Stimulated activated effector memory CD8-positive, alpha-beta T cell treated with anti-CD3 and anti-CD28 coated beads, Interleukin-12 subunit alpha, Interleukin-12 subunit beta, amount 100 ng/mL, for 72 hours (primary cell): ENCODE results near the gene EIF4E3.
A peak's percentile ranks its signal among the peaks of the same experiment; 100 is the strongest.

ENCODE experiments used
- ATAC-seq: fragments of 150-1000 bp; cut with Tn5 transposase; 2 replicates; pipeline ENCODE4 v1.10.0; 2021
- DNase-seq, 2 donors: peaks; one replicate each; pipeline ENCODE4 v3.0.0; 2021 to 2022; ENCODE audit warnings: low spot score in 2 of 2
- H3K27ac Mint-ChIP-seq: one replicate; pipeline ENCODE4 v1.8.0; 2022; ENCODE audit warnings: mild to moderate bottlenecking, mixed read lengths
- H3K36me3 Mint-ChIP-seq: one replicate; pipeline ENCODE4 v1.8.0; 2022; ENCODE audit warnings: mild to moderate bottlenecking, mixed read lengths
- H3K4me1 Mint-ChIP-seq: one replicate; pipeline ENCODE4 v1.8.0; 2022; ENCODE audit warnings: mixed read lengths
- H3K4me3 Mint-ChIP-seq: one replicate; pipeline ENCODE4 v1.8.0; 2022; ENCODE audit warnings: mild to moderate bottlenecking, mixed read lengths
- H3K9me3 Mint-ChIP-seq: one replicate; pipeline ENCODE4 v1.8.0; 2022; ENCODE audit warnings: mixed read lengths

The EIF4E3 gene

DNA sequence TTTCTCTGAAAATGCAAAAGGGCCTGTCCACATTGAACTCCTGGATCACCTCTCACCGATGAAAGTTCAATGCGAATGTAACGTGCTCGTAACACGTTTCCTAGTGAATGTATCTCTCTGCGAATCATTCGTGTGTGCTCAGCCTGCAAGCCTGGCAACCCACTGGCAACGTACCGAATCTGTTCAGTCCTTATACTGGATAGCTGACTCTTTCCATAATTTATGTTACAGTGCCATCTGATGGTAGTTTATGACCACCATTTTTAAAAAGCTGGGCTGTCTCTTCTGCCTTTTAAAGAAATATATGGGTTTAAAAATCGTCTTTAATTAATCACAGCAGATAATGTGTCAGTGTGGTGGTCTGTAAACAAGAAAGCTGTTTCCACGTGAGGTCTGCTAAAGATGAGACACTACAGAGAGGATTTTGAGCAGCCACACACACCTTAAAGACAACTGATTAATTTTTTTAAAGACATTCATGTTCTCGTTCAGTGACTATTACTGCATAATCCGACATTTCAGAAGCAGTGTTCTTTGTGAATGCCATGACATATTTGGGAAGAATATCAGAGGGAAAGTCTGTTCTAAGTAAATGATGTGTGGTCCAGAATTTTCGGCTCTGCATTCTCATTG lies 72.3 kb downstream of the EIF4E3 start:
- H3K4me1 Mint-ChIP-seq = peaks cover 3% of the 10 kb centered on the region
- no peak overlapping the region for H3K27ac Mint-ChIP-seq
- ATAC-seq = peak; percentile 40
- DNase-seq = no peak
- no peaks in the 10 kb centered on the region for H3K9me3 Mint-ChIP-seq
- H3K4me3 Mint-ChIP-seq = no peak overlapping the region
- H3K36me3 Mint-ChIP-seq = no peaks in the 10 kb centered on the region

DNA sequence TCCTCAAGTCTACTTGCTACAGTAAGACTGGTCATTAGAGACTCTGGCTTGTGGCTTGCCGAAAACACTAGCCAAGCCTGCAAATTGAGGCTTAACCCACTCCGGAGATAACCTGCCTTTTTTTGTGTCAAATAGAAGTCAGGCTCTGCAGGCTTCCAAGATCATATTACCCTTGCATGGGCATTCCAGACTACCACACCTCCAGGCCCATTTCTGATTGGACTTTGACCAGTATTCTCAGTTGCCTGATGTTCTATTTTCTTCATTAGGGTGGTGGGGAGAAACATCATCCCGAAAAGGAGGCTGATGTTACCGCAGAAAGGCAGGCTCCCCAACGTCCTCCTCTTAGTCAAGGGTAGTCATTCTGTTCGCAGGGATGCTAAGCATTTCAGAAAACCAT lies 73.6 kb downstream of the EIF4E3 start:
- Mint-ChIP-seq H3K4me3 (no peak overlapping the region), H3K27ac (no peak overlapping the region), H3K4me1 (no peaks in the 10 kb centered on the region), H3K36me3 (no peaks in the 10 kb centered on the region), H3K9me3 (no peaks in the 10 kb centered on the region)
- DNase-seq = no peak
- no peak for ATAC-seq

DNA sequence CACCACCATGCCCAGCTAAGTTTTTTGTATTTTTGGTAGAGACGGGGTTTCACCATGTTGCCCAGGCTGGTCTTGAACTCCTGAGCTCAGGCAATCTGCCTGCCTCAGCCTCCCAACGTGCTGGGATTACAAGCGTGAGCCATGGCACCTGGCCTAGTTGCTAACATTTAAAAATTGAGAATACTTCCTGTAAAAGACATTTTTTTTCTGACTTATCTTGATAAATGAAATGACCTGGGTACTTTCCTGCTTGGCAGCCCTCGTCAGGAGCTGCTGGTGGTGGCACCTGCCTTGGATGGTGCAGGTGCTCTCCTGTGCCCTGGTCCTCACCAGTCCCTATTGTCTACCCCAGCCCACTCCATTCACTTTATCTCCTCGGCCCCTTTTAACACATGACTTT lies 74.8 kb downstream of the EIF4E3 start:
- Mint-ChIP-seq H3K36me3 (no peaks in the 10 kb centered on the region), H3K4me1 (no peaks in the 10 kb centered on the region), H3K27ac (no peak overlapping the region), H3K9me3 (no peaks in the 10 kb centered on the region), H3K4me3 (no peak overlapping the region)
- DNase-seq (no peak), ATAC-seq (no peak)

DNA sequence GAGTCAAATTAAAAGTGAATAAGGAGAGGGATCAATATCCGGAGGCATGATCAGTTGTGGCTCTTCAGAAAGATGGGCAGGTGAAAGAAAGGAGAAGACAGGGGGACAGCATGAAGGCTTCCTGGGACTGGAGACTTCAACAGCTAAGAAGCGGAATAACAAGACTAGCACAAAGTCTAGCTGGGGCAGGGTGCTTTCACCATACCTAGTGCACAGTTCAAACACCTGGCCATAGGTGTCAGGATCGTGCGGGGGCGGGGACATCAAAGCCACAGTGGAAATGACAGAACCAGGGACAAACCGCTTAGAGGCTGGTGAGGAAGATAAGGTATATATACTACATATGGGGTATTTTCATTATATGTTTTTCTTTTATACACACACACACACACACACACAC lies 75.4 kb downstream of the EIF4E3 start:
- no peak for ATAC-seq

DNA sequence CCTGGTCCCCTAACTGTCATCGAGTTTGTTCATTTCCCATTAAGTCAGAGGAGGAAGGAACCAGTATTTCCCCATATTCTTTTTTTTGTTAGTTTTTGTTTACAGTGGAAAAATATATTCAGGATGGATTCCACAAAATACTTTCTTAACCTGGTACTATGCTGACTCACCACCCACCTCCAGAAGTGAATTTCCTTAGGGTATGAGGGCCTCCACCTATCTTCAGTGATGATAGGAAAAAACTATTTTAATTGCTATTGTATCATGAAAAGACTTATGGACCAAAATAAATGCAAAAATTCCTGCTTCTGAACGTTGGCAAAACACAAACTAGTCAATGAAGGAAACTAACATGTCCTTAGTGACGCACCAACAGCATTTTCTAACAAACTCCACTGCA lies 77.5 kb downstream of the EIF4E3 start:
- Mint-ChIP-seq H3K4me3 (no peak overlapping the region), H3K4me1 (no peaks in the 10 kb centered on the region), H3K36me3 (no peaks in the 10 kb centered on the region), H3K9me3 (no peaks in the 10 kb centered on the region), H3K27ac (no peak overlapping the region)
- DNase-seq = no peak
- ATAC-seq = no peak

More for the DNA sequence above, 75.4 kb downstream of the EIF4E3 start:
- no peaks in the 10 kb centered on the region for H3K9me3 Mint-ChIP-seq
- H3K4me1 Mint-ChIP-seq = no peaks in the 10 kb centered on the region
- no peaks in the 10 kb centered on the region for H3K36me3 Mint-ChIP-seq
- H3K4me3 Mint-ChIP-seq = no peak overlapping the region
- no peak for DNase-seq
- no peak overlapping the region for H3K27ac Mint-ChIP-seq

DNA sequence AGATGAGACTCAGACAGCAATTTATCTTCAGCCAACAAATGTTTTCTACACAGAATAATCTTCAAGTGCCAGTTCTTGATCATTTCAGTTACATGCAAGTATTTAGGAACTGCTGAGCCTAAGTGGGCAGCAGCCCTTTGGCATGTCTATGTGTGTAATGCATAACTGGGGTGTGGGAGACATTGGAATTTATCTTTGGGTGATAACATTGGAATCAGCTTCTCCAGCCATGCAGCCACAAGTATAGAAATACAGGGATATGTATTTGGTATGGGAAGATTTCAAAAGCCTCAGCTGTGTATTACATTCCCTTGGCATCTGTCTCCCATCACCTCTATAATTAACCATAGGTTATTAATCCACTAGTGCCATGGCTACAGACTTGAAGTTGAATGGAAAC lies 78.2 kb downstream of the EIF4E3 start:
- DNase-seq (no peak), ATAC-seq (no peak)
- H3K4me1 Mint-ChIP-seq = no peaks in the 10 kb centered on the region
- H3K27ac Mint-ChIP-seq = no peak overlapping the region
- no peaks in the 10 kb centered on the region for H3K9me3 Mint-ChIP-seq
- H3K4me3 Mint-ChIP-seq = no peak overlapping the region
- H3K36me3 Mint-ChIP-seq = no peaks in the 10 kb centered on the region

DNA sequence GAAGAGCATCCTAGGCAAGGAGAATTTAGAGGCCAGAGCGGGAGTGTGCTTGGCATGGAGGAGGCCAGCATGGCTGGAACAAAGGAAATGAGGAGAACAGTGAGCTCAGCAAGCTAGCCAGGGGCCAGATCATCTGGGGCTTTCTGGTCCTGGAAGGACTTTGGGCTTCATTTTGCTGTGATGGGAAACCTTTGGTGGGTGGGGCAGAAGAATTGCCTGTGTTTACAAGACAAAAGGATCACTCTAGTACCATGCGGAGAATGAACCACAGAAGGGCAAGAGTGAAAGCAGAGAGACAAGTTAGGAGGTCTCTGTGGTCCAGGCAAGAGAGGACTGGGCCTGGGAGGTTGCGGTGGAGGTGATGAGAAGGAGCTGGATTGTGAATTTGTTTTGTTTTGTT lies 80.1 kb downstream of the EIF4E3 start:
- no peak for DNase-seq
- no peaks in the 10 kb centered on the region for H3K9me3 Mint-ChIP-seq
- ATAC-seq = no peak
- no peaks in the 10 kb centered on the region for H3K36me3 Mint-ChIP-seq
- H3K4me3 Mint-ChIP-seq = no peak overlapping the region
- no peaks in the 10 kb centered on the region for H3K4me1 Mint-ChIP-seq
- no peak overlapping the region for H3K27ac Mint-ChIP-seq

DNA sequence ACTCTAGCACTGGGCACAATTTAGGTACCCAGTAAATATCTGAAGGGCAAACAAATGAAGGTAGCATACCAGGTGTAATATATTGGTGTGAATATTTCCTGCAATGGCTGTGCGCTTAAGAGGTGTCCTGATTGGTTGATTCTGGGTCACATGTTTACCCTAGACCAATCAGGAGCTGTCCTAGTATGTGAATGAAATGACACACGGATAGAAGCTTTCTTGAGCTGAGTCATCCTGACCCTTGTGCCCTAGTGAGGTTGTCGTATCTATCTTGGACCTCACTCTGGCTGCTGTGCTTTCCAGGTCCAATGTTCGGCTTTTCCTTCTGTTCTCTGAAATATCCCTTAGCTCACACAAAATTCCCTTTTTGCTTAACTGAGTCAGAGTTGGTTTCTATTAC lies 83.5 kb downstream of the EIF4E3 start:
- H3K27ac Mint-ChIP-seq = no peak overlapping the region

DNA sequence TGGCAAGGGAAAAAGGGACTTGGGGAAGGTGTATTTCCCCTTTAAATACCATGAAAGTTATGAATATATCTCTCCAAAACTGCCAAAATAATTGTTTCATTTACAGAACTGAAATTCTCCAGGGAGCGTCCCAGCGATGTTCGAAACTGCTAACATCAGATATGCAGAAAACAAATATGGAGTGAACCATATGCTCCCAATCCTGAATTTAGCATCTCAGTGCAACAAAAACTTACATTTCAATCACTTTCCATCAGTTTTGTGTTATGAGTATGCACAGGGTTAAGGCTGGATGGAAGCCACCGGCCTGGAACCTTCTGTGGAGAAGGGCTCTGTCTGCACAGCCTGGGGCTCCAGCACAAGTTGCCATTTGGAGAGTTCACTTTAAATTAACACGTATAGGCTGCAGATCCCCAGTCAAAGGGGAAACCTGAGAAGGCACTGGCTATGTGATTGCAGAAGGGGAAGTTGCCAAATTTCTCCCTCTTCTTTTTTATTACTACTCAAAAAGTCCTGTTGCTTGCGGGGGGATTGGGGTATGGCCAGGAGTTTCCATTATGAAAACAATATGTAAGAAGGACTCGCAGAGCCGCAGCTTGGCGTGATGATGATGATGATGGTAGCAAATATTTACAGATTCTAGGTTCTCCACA lies 84.7 kb downstream of the EIF4E3 start:
- Mint-ChIP-seq H3K27ac (no peak overlapping the region), H3K36me3 (no peaks in the 10 kb centered on the region), H3K4me1 (no peaks in the 10 kb centered on the region), H3K4me3 (no peak overlapping the region), H3K9me3 (no peaks in the 10 kb centered on the region)
- DNase-seq = no peak
- no peak for ATAC-seq

More for the DNA sequence above, 83.5 kb downstream of the EIF4E3 start:
- no peak overlapping the region for H3K4me3 Mint-ChIP-seq
- H3K4me1 Mint-ChIP-seq = no peaks in the 10 kb centered on the region
- DNase-seq = no peak
- ATAC-seq = peak; percentile 79
- H3K9me3 Mint-ChIP-seq = no peaks in the 10 kb centered on the region
- no peaks in the 10 kb centered on the region for H3K36me3 Mint-ChIP-seq

DNA sequence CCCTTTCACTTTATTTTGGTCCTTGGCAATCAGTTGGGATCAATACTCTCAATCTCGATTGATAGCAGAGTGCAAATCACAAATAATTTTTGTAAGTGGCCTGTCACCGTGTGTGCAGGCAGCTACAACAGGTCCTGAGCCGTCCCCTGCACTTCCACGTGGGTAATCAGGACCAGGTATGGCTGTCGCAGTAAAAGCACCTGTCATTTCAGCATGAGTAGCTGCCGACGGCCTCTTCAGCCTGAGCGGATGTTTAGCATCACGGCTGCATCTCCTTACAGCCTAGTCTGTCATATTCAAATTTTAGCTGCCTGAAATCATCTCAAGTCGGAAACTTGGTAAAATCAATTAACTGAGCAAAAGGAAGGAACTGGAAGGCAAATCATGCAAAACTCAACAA lies 88.7 kb downstream of the EIF4E3 start:
- no peak for ATAC-seq
- no peaks in the 10 kb centered on the region for H3K4me1 Mint-ChIP-seq
- DNase-seq = no peak
- no peak overlapping the region for H3K27ac Mint-ChIP-seq
- H3K36me3 Mint-ChIP-seq = no peaks in the 10 kb centered on the region
- H3K9me3 Mint-ChIP-seq = no peaks in the 10 kb centered on the region
- H3K4me3 Mint-ChIP-seq = no peak overlapping the region

DNA sequence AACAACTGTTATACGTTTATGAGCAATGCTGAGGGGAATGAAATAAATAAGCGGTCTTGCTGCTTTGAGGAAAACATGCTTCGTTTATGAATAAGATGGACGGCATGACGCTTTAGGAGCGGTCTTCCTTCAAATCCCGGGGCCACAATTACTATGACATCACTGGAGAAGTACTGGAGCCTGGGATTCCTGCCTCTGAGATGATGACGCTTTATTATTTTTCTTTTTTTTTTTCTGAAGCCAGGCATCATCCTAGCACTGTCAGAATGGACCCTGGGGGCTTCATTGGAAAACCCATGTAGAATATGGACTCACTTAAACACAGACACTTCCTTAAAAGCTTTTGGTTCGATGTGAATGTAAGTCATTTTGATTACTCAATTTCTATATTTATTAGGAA lies 89.2 kb downstream of the EIF4E3 start:
- H3K4me1 Mint-ChIP-seq = no peaks in the 10 kb centered on the region
- H3K4me3 Mint-ChIP-seq = no peak overlapping the region
- no peak for ATAC-seq
- H3K27ac Mint-ChIP-seq = no peak overlapping the region
- no peaks in the 10 kb centered on the region for H3K36me3 Mint-ChIP-seq
- DNase-seq = no peak
- no peaks in the 10 kb centered on the region for H3K9me3 Mint-ChIP-seq

DNA sequence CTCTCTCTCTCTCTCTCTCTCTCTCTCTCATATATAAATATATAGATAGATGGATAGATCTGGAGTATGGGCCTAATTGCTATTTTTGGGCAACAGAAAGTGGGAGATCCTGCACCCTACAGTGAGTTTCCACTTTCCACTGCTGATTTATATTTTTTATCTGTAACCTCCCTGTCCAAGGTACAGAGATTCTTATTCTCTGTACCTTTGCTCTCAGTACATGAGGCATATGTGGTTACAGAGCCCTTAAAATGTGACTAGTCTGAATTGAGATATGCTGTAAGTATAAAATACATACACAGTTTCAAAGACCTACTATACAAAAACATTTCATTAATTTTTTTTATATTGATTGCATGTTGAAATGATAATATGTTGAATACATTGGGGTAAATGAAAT lies 90.5 kb downstream of the EIF4E3 start:
- H3K4me3 Mint-ChIP-seq = no peak overlapping the region
- H3K4me1 Mint-ChIP-seq = no peaks in the 10 kb centered on the region
- H3K27ac Mint-ChIP-seq = no peak overlapping the region
- no peaks in the 10 kb centered on the region for H3K9me3 Mint-ChIP-seq
- DNase-seq (no peak), ATAC-seq (no peak)
- no peaks in the 10 kb centered on the region for H3K36me3 Mint-ChIP-seq

DNA sequence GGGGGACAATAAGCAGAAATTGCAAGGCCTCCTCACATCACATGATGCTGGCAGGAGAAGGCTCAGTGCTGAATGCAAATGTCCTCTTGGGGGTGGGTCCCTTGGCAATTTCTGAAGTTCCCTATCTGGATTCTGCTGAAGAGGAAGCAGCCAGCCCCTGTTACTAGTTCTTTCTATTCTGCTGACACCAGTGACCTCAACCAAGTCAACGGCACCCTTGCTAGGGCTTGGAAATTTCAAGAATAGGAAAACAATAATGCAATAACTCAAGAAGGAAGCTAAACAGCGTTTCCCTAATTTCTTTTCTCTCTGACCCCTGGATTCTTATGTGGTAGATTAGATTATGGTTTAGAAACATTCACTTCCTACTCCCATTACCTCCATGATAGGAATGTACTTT lies 95.5 kb downstream of the EIF4E3 start:
- Mint-ChIP-seq H3K4me1 (no peaks in the 10 kb centered on the region), H3K9me3 (no peaks in the 10 kb centered on the region), H3K27ac (no peak overlapping the region), H3K4me3 (no peak overlapping the region), H3K36me3 (no peaks in the 10 kb centered on the region)
- DNase-seq = no peak
- ATAC-seq = no peak

DNA sequence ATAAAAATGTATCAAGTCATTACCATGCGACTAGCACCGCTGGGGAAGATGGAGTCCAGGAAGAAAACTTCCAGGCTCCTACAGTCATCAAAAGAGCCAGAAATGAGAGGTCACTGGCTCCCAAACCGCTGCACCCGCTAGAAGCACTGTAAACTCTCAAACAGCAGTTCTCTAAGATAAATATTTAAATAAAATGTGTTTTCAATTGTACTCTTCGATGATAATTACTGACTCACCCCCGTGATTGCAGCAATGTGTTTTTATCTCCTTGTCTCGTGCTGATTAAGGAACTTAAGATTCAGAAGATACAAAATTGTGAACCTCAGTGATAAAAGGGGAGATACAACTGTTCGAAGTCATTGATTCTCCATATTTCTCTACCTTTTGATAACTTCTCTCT lies 95.9 kb downstream of the EIF4E3 start:
- no peak overlapping the region for H3K4me3 Mint-ChIP-seq
- no peaks in the 10 kb centered on the region for H3K9me3 Mint-ChIP-seq
- DNase-seq = no peak
- H3K4me1 Mint-ChIP-seq = no peaks in the 10 kb centered on the region
- no peak overlapping the region for H3K27ac Mint-ChIP-seq
- no peaks in the 10 kb centered on the region for H3K36me3 Mint-ChIP-seq
- no peak for ATAC-seq

DNA sequence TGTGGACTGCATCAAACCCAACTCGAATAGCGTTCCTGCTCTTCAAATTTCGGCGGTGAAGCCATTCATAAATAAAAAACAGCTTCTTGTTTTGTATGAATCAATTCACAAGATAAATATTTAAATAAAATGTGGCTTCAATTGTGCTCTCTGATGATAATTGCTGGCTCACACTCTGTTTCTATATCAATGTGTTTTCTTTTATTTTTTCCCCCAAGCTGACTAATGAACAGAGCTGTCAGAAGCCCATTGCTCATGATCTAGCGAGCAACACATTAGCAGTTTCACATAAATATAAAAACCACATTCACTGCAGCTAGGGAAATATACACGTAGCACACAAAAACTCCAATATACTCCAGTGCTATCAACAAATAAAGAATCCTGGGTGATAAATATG lies 96.7 kb downstream of the EIF4E3 start:
- DNase-seq (no peak), ATAC-seq (no peak)
- Mint-ChIP-seq H3K9me3 (no peaks in the 10 kb centered on the region), H3K4me3 (no peak overlapping the region), H3K27ac (no peak overlapping the region), H3K4me1 (no peaks in the 10 kb centered on the region), H3K36me3 (no peaks in the 10 kb centered on the region)

DNA sequence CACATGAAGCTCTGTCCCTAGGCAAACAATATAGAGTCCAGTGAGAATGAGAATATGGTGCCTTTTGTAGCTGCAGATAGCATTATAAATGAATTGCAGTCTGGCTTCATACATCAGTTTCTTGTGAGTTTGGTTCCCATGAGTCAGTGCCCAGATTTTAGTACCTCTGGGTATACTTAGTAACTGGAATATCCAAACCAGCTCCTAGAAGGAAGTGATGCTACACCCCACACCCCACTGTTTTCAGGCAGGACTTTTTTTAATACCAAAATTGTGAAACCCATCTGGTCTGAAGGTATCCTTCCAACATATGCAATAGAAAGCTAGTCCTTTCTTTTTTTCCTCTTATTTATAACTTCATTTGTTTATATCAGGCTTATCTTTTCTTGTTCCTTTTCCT lies 99.5 kb downstream of the EIF4E3 start:
- Mint-ChIP-seq H3K4me3 (no peak overlapping the region), H3K9me3 (no peaks in the 10 kb centered on the region), H3K4me1 (no peaks in the 10 kb centered on the region), H3K27ac (no peak overlapping the region), H3K36me3 (no peaks in the 10 kb centered on the region)
- ATAC-seq = no peak
- DNase-seq = no peak
